HEK293 (cell line): Measurements from ENCODE around the gene HPSE2.

Experiments
- CTCF ChIA-PET: fragments of 350-600 bp; formaldehyde crosslinking; extraction: SDS; loops from one replicate; lab custom pipeline; 2021; ENCODE audit warnings: antibody characterized with exemption; lab: Yijun Ruan, JAX
- POLR2A ChIA-PET: fragments of 300-600 bp; formaldehyde crosslinking; extraction: SDS; loops from one replicate; lab custom pipeline; 2020; ENCODE audit warnings: antibody characterized with exemption, inconsistent platforms; lab: Yijun Ruan, JAX
- H3K27ac ChIP-seq: fragments of 200-500 bp; sonication (Bioruptor generic); 2 replicates; pipeline ENCODE4 v1.5.1; 2014; ENCODE audit warnings: low read depth, low read length, control low read depth, inconsistent platforms; ENCODE audit errors: extremely low read depth
- H3K36me3 ChIP-seq, 2 experiments: fragments of 200-500 bp in 1 of 2; sonication (Bioruptor generic) in 1 of 2; 1 replicate in 1 of 2; 2 replicates in 1 of 2; pipeline ENCODE4 v1.5.1; 2014 to 2017; ENCODE audit warnings: inconsistent platforms in 2 of 2, low read length in 2 of 2; ENCODE audit not compliant: control insufficient read depth in 2 of 2, insufficient read depth in 1 of 2
- H3K4me1 ChIP-seq: fragments of 200-500 bp; sonication (Bioruptor generic); 2 replicates; pipeline ENCODE4 v1.5.1; 2014; ENCODE audit warnings: mild to moderate bottlenecking, low read length, inconsistent platforms; ENCODE audit not compliant: control insufficient read depth, insufficient read depth
- H3K4me3 ChIP-seq: 2 replicates; pipeline ENCODE4 v1.5.1; 2011; ENCODE audit warnings: low read depth, mild to moderate bottlenecking, control low read depth, low read length, moderate library complexity
- H3K9me3 ChIP-seq: fragments of 200-500 bp; sonication (Bioruptor generic); 2 replicates; pipeline ENCODE4 v1.5.1; 2014; ENCODE audit warnings: low read depth, low read length, inconsistent platforms; ENCODE audit not compliant: control insufficient read depth, insufficient read depth
- HOXC10 ChIP-seq: sonication (generic); formaldehyde crosslinking; IDR thresholded peaks from 2 replicates; pipeline ENCODE4 v1.8.1; 2023; ENCODE audit warnings: mild to moderate bottlenecking, missing genetic modification reagents
- SETDB1 ChIP-seq: IDR thresholded peaks from one replicate; pipeline ENCODE4 v1.6.1; 2017; ENCODE audit warnings: mild to moderate bottlenecking, low read length, moderate library complexity, mixed read lengths; ENCODE audit not compliant: insufficient read length
- TSHZ1 ChIP-seq: fragments of 450-650 bp; formaldehyde crosslinking; IDR thresholded peaks from 2 replicates; pipeline ENCODE4 v1.5.1; 2016; ENCODE audit warnings: missing biosample characterization, missing genetic modification characterization, borderline replicate concordance
- ZBTB21 ChIP-seq: fragments of 450-650 bp; formaldehyde crosslinking; IDR thresholded peaks from 2 replicates; pipeline ENCODE4 v1.5.1; 2017; ENCODE audit warnings: missing biosample characterization, missing genetic modification characterization
- ZNF19 ChIP-seq: fragments of 450-650 bp; formaldehyde crosslinking; IDR thresholded peaks from 2 replicates; pipeline ENCODE4; 2016; ENCODE audit warnings: missing biosample characterization, missing genetic modification characterization, low read depth
- ZNF311 ChIP-seq: fragments of 450-650 bp; formaldehyde crosslinking; IDR thresholded peaks from 2 replicates; pipeline ENCODE4 v1.5.1; 2017; ENCODE audit warnings: missing biosample characterization, missing genetic modification characterization, borderline replicate concordance
- ZNF362 ChIP-seq: fragments of 450-650 bp; formaldehyde crosslinking; IDR thresholded peaks from 2 replicates; pipeline ENCODE4 v1.5.1; 2016; ENCODE audit warnings: missing biosample characterization, missing genetic modification characterization
- ZNF426 ChIP-seq: fragments of 450-650 bp; formaldehyde crosslinking; IDR thresholded peaks from 2 replicates; pipeline ENCODE4 v1.5.1; 2017; ENCODE audit warnings: missing biosample characterization, missing genetic modification characterization, mild to moderate bottlenecking, inconsistent platforms, moderate library complexity
- ZNF518A ChIP-seq: fragments of 450-650 bp; formaldehyde crosslinking; conservative IDR thresholded peaks from 2 replicates; pipeline ENCODE4 v1.5.1; 2016; ENCODE audit warnings: low read depth, missing biosample characterization, missing genetic modification characterization
- ZNF624 ChIP-seq: fragments of 450-650 bp; formaldehyde crosslinking; IDR thresholded peaks from 2 replicates; pipeline ENCODE4 v1.5.1; 2017; ENCODE audit warnings: missing biosample characterization, missing genetic modification characterization
- ZNF660 ChIP-seq: fragments of 450-650 bp; IDR thresholded peaks from 2 replicates; pipeline ENCODE4 v1.5.1; 2018; ENCODE audit warnings: missing biosample characterization, mild to moderate bottlenecking, missing genetic modification characterization
- TF ChIP-seq, protein P1 (sequence below): fragments of 450-650 bp; formaldehyde crosslinking; IDR thresholded peaks from 2 replicates; pipeline ENCODE4 v1.5.1; 2017; ENCODE audit warnings: missing biosample characterization, missing genetic modification characterization
- TF ChIP-seq, protein P2 (sequence below): fragments of 450-650 bp; formaldehyde crosslinking; IDR thresholded peaks from 2 replicates; pipeline ENCODE4 v1.5.1; 2017; ENCODE audit warnings: missing biosample characterization, missing genetic modification characterization
- TF ChIP-seq, protein P3 (sequence below): fragments of 450-650 bp; formaldehyde crosslinking; IDR thresholded peaks from 2 replicates; pipeline ENCODE4 v1.5.1; 2017; ENCODE audit warnings: missing biosample characterization, missing genetic modification characterization
- TF ChIP-seq, protein P4 (sequence below): fragments of 450-650 bp; formaldehyde crosslinking; IDR thresholded peaks from 2 replicates; pipeline ENCODE4 v1.5.1; 2016; ENCODE audit warnings: missing biosample characterization, missing genetic modification characterization

HPSE2 gene

DNA sequence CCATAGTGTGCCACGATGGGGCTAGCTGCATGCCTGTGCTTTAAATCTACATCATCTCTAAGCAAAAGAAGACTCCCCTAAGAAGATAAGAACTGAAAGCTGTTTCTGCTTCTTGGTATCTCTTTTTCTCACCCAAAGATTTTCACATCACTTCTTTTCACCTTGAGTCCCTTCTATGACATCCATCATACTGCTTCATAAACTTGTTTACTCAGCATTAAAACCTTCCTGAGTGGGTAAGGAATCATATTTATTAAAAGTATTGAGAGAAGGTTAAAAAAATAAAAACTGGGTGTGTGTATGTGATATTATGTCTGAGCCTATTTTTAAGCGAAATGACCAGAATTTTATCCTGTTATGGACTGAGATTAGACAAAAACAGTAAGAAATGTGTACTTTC lies 150.3 kb downstream of the HPSE2 start (continued):
- TF ChIP-seq TSHZ1 (tag by site-specific recombination) (no peak), ZNF19 (no peak)

GRCh38 chr10:99084161-99084560 lies 151.5 kb downstream of the HPSE2 start:
- Histone ChIP-seq H3K27ac (no peak overlapping the region), H3K9me3 (no peaks in the 10 kb centered on the region), H3K36me3 (no peaks in the 10 kb centered on the region), H3K4me3 (no peak overlapping the region), H3K4me1 (no peaks in the 10 kb centered on the region)
- TF ChIP-seq, protein P1, sequence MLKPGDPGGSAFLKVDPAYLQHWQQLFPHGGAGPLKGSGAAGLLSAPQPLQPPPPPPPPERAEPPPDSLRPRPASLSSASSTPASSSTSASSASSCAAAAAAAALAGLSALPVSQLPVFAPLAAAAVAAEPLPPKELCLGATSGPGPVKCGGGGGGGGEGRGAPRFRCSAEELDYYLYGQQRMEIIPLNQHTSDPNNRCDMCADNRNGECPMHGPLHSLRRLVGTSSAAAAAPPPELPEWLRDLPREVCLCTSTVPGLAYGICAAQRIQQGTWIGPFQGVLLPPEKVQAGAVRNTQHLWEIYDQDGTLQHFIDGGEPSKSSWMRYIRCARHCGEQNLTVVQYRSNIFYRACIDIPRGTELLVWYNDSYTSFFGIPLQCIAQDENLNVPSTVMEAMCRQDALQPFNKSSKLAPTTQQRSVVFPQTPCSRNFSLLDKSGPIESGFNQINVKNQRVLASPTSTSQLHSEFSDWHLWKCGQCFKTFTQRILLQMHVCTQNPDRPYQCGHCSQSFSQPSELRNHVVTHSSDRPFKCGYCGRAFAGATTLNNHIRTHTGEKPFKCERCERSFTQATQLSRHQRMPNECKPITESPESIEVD (tag by site-specific recombination): no peak
- TF ChIP-seq ZNF311 (tag by site-specific recombination): no peak
- POLR2A ChIA-PET: no interaction called here
- CTCF ChIA-PET: no interaction called here

- Histone ChIP-seq H3K4me3 (no peak overlapping the region), H3K9me3 (no peaks in the 10 kb centered on the region), H3K27ac (no peak overlapping the region), H3K36me3 (no peaks in the 10 kb centered on the region), H3K4me1 (no peaks in the 10 kb centered on the region)
- POLR2A ChIA-PET: no interaction called here
- CTCF ChIA-PET: no interaction called here
- TF ChIP-seq ZNF518A (tag by site-specific recombination) (no peak), ZNF362 (tag by site-specific recombination) (no peak), ZBTB21 (tag by site-specific recombination) (no peak), ZNF426 (tag by site-specific recombination) (no peak), HOXC10 (CRISPR knock-in tag) (no peak), SETDB1 (no peak), ZNF624 (tag by site-specific recombination) (no peak), ZNF660 (tag by site-specific recombination) (no peak)
- TF ChIP-seq, protein P2, sequence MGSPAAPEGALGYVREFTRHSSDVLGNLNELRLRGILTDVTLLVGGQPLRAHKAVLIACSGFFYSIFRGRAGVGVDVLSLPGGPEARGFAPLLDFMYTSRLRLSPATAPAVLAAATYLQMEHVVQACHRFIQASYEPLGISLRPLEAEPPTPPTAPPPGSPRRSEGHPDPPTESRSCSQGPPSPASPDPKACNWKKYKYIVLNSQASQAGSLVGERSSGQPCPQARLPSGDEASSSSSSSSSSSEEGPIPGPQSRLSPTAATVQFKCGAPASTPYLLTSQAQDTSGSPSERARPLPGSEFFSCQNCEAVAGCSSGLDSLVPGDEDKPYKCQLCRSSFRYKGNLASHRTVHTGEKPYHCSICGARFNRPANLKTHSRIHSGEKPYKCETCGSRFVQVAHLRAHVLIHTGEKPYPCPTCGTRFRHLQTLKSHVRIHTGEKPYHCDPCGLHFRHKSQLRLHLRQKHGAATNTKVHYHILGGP (tag by site-specific recombination): no peak
- TF ChIP-seq, protein P3, sequence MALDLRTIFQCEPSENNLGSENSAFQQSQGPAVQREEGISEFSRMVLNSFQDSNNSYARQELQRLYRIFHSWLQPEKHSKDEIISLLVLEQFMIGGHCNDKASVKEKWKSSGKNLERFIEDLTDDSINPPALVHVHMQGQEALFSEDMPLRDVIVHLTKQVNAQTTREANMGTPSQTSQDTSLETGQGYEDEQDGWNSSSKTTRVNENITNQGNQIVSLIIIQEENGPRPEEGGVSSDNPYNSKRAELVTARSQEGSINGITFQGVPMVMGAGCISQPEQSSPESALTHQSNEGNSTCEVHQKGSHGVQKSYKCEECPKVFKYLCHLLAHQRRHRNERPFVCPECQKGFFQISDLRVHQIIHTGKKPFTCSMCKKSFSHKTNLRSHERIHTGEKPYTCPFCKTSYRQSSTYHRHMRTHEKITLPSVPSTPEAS: no peak
- TF ChIP-seq, protein P4, sequence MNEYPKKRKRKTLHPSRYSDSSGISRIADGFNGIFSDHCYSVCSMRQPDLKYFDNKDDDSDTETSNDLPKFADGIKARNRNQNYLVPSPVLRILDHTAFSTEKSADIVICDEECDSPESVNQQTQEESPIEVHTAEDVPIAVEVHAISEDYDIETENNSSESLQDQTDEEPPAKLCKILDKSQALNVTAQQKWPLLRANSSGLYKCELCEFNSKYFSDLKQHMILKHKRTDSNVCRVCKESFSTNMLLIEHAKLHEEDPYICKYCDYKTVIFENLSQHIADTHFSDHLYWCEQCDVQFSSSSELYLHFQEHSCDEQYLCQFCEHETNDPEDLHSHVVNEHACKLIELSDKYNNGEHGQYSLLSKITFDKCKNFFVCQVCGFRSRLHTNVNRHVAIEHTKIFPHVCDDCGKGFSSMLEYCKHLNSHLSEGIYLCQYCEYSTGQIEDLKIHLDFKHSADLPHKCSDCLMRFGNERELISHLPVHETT (tag by site-specific recombination): no peak
These were observed 155.2 kb downstream of the HPSE2 start for GRCh38 chr10:99080275-99080945.
